WERI-Rb-1 (cell line): ENCODE data around the gene WNT3.

Experiments used
- DNase-seq: peaks from one replicate; pipeline ENCODE4 v3.0.0-alpha.2; 2020
- H3K27ac ChIP-seq: fragments of 250-450 bp; sonication (Bioruptor Pico); 2 replicates; pipeline ENCODE4 v1.5.1; 2020; ENCODE audit warnings: mild to moderate bottlenecking, moderate library complexity
- H3K27me3 ChIP-seq: fragments of 250-450 bp; sonication (Bioruptor Pico); 2 replicates; pipeline ENCODE4 v1.5.1; 2021; ENCODE audit warnings: mild to moderate bottlenecking, low read depth, moderate library complexity; ENCODE audit not compliant: insufficient read depth, severe bottlenecking
- H3K36me3 ChIP-seq: fragments of 250-450 bp; sonication (Bioruptor Pico); 2 replicates; pipeline ENCODE4 v1.5.1; 2020; ENCODE audit warnings: mild to moderate bottlenecking, moderate library complexity
- H3K4me3 ChIP-seq: 2 replicates; pipeline ENCODE4 v1.5.1; 2011; ENCODE audit warnings: low read depth, mild to moderate bottlenecking, control low read depth, low read length
- H3K9me3 ChIP-seq: fragments of 250-450 bp; sonication (Bioruptor Pico); 2 replicates; pipeline ENCODE4 v1.5.1; 2021; ENCODE audit warnings: mild to moderate bottlenecking, moderate library complexity; ENCODE audit not compliant: severe bottlenecking
- CTCF ChIP-seq: IDR thresholded peaks from 2 replicates; pipeline ENCODE4 v1.5.1; 2011; ENCODE audit warnings: low read depth, mild to moderate bottlenecking, control low read depth, inconsistent platforms, low read length

The WNT3 gene

GRCh38 chr17:46766493-46767491 lies 51.7 kb downstream of the WNT3 start:
- H3K27ac ChIP-seq: no peak overlapping the region
- no peak overlapping the region for H3K4me3 ChIP-seq
- peaks cover 30% of the 10 kb centered on the region for H3K36me3 ChIP-seq
- TF ChIP-seq CTCF: no peak
- H3K27me3 ChIP-seq: no peaks in the 10 kb centered on the region
- no peaks in the 10 kb centered on the region for H3K9me3 ChIP-seq
- DNase-seq: no peak

GRCh38 chr17:46765453-46765852 lies 53.0 kb downstream of the WNT3 start:
- Histone ChIP-seq H3K4me3 (no peak overlapping the region), H3K27me3 (no peaks in the 10 kb centered on the region), H3K36me3 (peaks cover 30% of the 10 kb centered on the region), H3K27ac (no peak overlapping the region), H3K9me3 (no peaks in the 10 kb centered on the region)
- no peak for DNase-seq
- TF ChIP-seq CTCF: no peak

GRCh38 chr17:46764709-46765401 lies 53.6 kb downstream of the WNT3 start:
- Histone ChIP-seq H3K36me3 (peaks cover 31% of the 10 kb centered on the region), H3K9me3 (no peaks in the 10 kb centered on the region), H3K27ac (no peak overlapping the region), H3K27me3 (no peaks in the 10 kb centered on the region), H3K4me3 (no peak overlapping the region)
- no peak for TF ChIP-seq CTCF
- no peak for DNase-seq

- no peak for TF ChIP-seq CTCF
- no peak for DNase-seq
- H3K36me3 ChIP-seq: peaks cover 38% of the 10 kb centered on the region
- H3K27ac ChIP-seq: no peak overlapping the region
- H3K27me3 ChIP-seq: no peaks in the 10 kb centered on the region
- H3K9me3 ChIP-seq: no peaks in the 10 kb centered on the region
- no peak overlapping the region for H3K4me3 ChIP-seq
Measured at GRCh38 chr17:46764000-46764708, 54.3 kb downstream of the WNT3 start.

- Histone ChIP-seq H3K27ac (no peak overlapping the region), H3K9me3 (no peaks in the 10 kb centered on the region), H3K4me3 (no peak overlapping the region), H3K27me3 (no peaks in the 10 kb centered on the region), H3K36me3 (peaks cover 45% of the 10 kb centered on the region)
- TF ChIP-seq CTCF: no peak
- DNase-seq: no peak
Measured at GRCh38 chr17:46763416-46763815, 55.1 kb downstream of the WNT3 start.
